Transverse colon (tissue), 4 donors: Measurements from ENCODE around the gene ADM2. TPM values are rescaled to one million over a fixed set of nuclear protein-coding genes. Genes with fewer than 3 reads are reported as not detected.

Source experiments
- DNase-seq: peaks from one replicate; pipeline ENCODE4 v3.0.0-alpha.2; 2019
- H3K27ac ChIP-seq, 4 donors: fragments of 200-600 bp; sonication (generic); 2 replicates each; pipeline ENCODE4 v1.5.1; 2016 to 2018; ENCODE audit warnings: inconsistent platforms in 4 of 4
- H3K27me3 ChIP-seq: fragments of 200-600 bp; sonication (generic); 2 replicates; pipeline ENCODE4 v1.5.1; 2017; ENCODE audit warnings: inconsistent platforms
- H3K36me3 ChIP-seq, 4 donors: fragments of 200-600 bp; sonication (generic); 2 replicates each; pipeline ENCODE4 v1.5.1; 2017 to 2019; ENCODE audit warnings: inconsistent platforms in 4 of 4
- H3K4me1 ChIP-seq, 4 donors: fragments of 200-600 bp; sonication (generic); 2 replicates each; pipeline ENCODE4 v1.5.1; 2017 to 2020; ENCODE audit warnings: inconsistent platforms in 4 of 4
- H3K4me3 ChIP-seq, 4 donors: fragments of 200-600 bp; sonication (generic); 1 replicate in 1 of 4; 2 replicates in 3 of 4; pipeline versions ENCODE4 v1.5.1 to v1.6.1; 2017 to 2019; ENCODE audit warnings: inconsistent platforms in 4 of 4
- H3K9me3 ChIP-seq, 2 donors: fragments of 200-600 bp; sonication (generic); 2 replicates each; pipeline ENCODE4 v1.5.1; 2017 to 2019; ENCODE audit warnings: inconsistent platforms in 2 of 2
- EP300 ChIP-seq: sonication (generic); formaldehyde crosslinking; IDR thresholded peaks from one replicate; pipeline ENCODE4 v1.6.1; 2017; ENCODE audit warnings: antibody characterized with exemption, low read depth
- POLR2A ChIP-seq: fragments of 450-650 bp; IDR thresholded peaks from one replicate; pipeline ENCODE4 v1.6.1; 2016; ENCODE audit warnings: antibody characterized with exemption, mild to moderate bottlenecking, moderate library complexity
- POLR2AphosphoS5 ChIP-seq, 3 donors: sonication (generic); formaldehyde crosslinking; IDR thresholded peaks; one replicate each; pipeline ENCODE4 v1.6.1; 2016; ENCODE audit warnings: antibody characterized with exemption in 3 of 3
- WGBS, 2 donors: methylation state at CpG; one replicate each; pipeline ENCODE4 v1.1.5; 2018; ENCODE audit warnings: low coverage in 1 of 2; 5-methylcytosine and 5-hydroxymethylcytosine counted together
- in situ Hi-C, 4 donors: fragments of 200-750 bp; cut with MboI; loops; one replicate each; pipeline versions ENCODE4 v1.15.0 to v1.15.1; 2017; ENCODE audit warnings: low sequenced_read_pairs in 3 of 4, low pct_ligation_motif_present in 1 of 4, low pct_unique_long_range_greater_than_20kb in 1 of 4
- intact Hi-C: fragments of 100-400 bp; cut with DNase I; formaldehyde crosslinking; loops from one replicate; pipeline ENCODE4 v1.15.1; 2023; ENCODE audit warnings: low total_unique reads
- total RNA-seq, 4 donors: library from RNA; depleted of rRNA; stranded (reverse); fragments of >200 nt; gene quantifications; one replicate each; pipeline ENCODE4 v1.1.0, GENCODE V29; 2016
- TF ChIP-seq, protein P1 (sequence below), 5 experiments: fragments of 200-600 bp in 3 of 5; fragments of 450-650 bp in 2 of 5; sonication (generic) in 3 of 5; IDR thresholded peaks; 1 replicate in 2 of 5; 2 replicates in 3 of 5; pipeline ENCODE4 v1.5.1; 2016 to 2017; ENCODE audit warnings: antibody characterized with exemption in 5 of 5, inconsistent platforms in 3 of 5, mild to moderate bottlenecking in 2 of 5, moderate library complexity in 1 of 5

The ADM2 gene
- total RNA-seq, 4 donors from 2014 or later, result 0.75 to 5.4 (median 1.2) TPM

GRCh38 chr22:50468626-50469025, 12.7 kb upstream of the ADM2 start:
- intact Hi-C loops, result no loop called here
- H3K9me3 ChIP-seq, result no peaks in the 10 kb centered on the region
- peak overlapping the region; percentile 83 to 91 (median 87) for H3K27ac ChIP-seq
- DNase-seq, result no peak
- 87% methylated on average over 8 of the region's 8 CpGs; no CpG with 5 or more reads in 1 of the 2 donors for WGBS, 2 donors
- in situ Hi-C loops, result no loop called here
- peaks cover 44 to 51% (median 48%) of the 10 kb centered on the region in 4 donors for H3K4me1 ChIP-seq
- TF ChIP-seq EP300, result no peak
- no peaks in the 10 kb centered on the region for H3K27me3 ChIP-seq
- H3K4me3 ChIP-seq, result no peak overlapping the region
- peaks cover 0 to 37% (median 15%) of the 10 kb centered on the region in 4 donors for H3K36me3 ChIP-seq

DNA sequence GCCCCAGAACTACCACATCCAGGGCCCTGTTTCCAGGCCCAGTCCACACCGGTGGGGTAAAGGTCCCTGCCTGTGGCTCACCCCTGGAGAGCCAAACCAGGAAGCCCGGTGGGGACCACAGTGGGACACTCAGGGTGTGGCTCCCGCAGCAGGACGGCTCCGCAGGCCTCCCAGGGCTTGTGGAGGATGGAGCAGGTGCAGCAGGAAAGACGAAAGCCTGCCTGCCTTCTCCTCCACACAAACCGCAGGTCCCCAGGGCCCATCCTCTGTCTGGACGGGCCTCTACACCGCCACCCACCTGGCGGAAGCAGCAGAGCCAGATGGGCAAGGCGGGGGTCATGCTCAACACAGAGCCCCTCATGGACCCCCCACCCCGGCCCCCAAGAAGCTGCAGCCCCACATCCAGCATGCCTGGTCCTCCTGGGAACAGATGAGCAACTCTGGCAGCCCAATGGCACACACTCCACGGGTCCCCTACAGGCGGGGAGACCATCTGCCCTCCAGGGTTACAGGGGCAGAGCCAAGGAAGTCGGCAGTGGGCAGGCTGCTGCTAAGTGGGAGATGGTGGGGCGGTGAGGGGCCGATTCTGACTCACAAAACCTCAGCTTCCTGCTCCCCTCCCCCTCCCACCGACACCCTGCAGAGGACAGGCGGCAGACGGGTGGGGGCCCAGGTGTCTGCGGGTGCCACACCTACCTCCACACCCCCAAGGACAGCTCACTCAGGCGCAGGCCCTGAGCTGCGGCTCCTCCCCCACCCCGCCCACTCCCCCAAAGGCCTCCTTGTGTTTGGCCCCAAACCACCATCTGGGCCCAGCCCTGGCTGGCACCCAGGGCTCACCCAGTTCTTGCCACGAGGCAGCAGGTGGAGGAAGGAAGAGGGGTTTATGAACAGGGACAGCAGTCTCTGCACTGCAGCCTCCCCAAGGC, 11.7 kb upstream of the ADM2 start:
- peaks cover 47 to 57% (median 52%) of the 10 kb centered on the region in 4 donors for H3K4me1 ChIP-seq
- peak overlapping the region in 2 of 4 donors; percentile 1 to 7 for H3K4me3 ChIP-seq
- peak overlapping the region; percentile 83 to 91 (median 87) for H3K27ac ChIP-seq
- peaks cover 0 to 27% (median 11%) of the 10 kb centered on the region in 4 donors for H3K36me3 ChIP-seq
- no peaks in the 10 kb centered on the region for H3K27me3 ChIP-seq
- intact Hi-C loops (loop anchor here (10.0 kb wide), 1 partner anchor 215 kb away; the partner anchor contains the start of gene HDAC10), in situ Hi-C loops (no loop called here)
- TF ChIP-seq POLR2AphosphoS5 (IDR thresholded peaks at IDR 0.05) (peak in 2 of 3 donors; percentile 19 to 75), EP300 (no peak), POLR2A (peak; percentile 16)
- TF ChIP-seq, protein P1, sequence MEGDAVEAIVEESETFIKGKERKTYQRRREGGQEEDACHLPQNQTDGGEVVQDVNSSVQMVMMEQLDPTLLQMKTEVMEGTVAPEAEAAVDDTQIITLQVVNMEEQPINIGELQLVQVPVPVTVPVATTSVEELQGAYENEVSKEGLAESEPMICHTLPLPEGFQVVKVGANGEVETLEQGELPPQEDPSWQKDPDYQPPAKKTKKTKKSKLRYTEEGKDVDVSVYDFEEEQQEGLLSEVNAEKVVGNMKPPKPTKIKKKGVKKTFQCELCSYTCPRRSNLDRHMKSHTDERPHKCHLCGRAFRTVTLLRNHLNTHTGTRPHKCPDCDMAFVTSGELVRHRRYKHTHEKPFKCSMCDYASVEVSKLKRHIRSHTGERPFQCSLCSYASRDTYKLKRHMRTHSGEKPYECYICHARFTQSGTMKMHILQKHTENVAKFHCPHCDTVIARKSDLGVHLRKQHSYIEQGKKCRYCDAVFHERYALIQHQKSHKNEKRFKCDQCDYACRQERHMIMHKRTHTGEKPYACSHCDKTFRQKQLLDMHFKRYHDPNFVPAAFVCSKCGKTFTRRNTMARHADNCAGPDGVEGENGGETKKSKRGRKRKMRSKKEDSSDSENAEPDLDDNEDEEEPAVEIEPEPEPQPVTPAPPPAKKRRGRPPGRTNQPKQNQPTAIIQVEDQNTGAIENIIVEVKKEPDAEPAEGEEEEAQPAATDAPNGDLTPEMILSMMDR (IDR thresholded peaks at IDR 0.05), result peak in 1 of 5 experiments; percentile 9
- DNase-seq, result peak; percentile 95
- no peaks in the 10 kb centered on the region for H3K9me3 ChIP-seq
- 27% methylated on average over 23 of the region's 25 CpGs; no CpG with 5 or more reads in 1 of the 2 donors for WGBS, 2 donors

DNA sequence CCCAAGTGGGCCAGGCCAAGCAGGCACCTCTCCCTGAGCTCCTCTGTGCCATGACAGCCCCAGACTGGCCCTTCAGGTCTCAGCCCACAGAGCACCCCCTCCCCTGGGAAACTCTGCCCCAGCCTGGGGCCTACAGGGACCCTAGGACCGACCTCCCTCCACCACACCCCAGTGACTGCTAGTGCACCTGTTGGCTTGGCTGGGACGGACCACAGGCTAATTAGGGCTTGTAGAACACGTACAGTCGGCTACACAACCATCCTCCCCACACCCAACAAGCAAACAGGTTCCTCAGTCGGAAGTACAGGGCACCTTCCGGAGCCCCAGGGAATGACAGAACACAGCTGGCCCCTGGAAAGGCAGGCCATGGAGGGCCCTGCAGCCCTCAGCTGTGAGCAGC, 10.9 kb upstream of the ADM2 start:
- Histone ChIP-seq H3K36me3 (peaks cover 0 to 21% (median 10%) of the 10 kb centered on the region in 4 donors), H3K27me3 (no peaks in the 10 kb centered on the region), H3K4me1 (peaks cover 51 to 63% (median 55%) of the 10 kb centered on the region in 4 donors), H3K9me3 (no peaks in the 10 kb centered on the region), H3K4me3 (peak overlapping the region in 1 of 4 donors; percentile 8), H3K27ac (peak overlapping the region; percentile 83 to 91 (median 87))
- DNase-seq, result peak; percentile 67
- WGBS, 2 donors, result 30% methylated on average over 6 of the region's 6 CpGs; no CpG with 5 or more reads in 1 of the 2 donors
- in situ Hi-C loops (no loop called here), intact Hi-C loops (loop anchor here (10.0 kb wide), 1 partner anchor 216 kb away; the partner anchor contains the start of gene HDAC10)
- TF ChIP-seq POLR2AphosphoS5 (IDR thresholded peaks at IDR 0.05), result no peak
- TF ChIP-seq POLR2A, result peak; percentile 19
- TF ChIP-seq, protein P1 (IDR thresholded peaks at IDR 0.05), result peak in 1 of 5 experiments; percentile 30

DNA sequence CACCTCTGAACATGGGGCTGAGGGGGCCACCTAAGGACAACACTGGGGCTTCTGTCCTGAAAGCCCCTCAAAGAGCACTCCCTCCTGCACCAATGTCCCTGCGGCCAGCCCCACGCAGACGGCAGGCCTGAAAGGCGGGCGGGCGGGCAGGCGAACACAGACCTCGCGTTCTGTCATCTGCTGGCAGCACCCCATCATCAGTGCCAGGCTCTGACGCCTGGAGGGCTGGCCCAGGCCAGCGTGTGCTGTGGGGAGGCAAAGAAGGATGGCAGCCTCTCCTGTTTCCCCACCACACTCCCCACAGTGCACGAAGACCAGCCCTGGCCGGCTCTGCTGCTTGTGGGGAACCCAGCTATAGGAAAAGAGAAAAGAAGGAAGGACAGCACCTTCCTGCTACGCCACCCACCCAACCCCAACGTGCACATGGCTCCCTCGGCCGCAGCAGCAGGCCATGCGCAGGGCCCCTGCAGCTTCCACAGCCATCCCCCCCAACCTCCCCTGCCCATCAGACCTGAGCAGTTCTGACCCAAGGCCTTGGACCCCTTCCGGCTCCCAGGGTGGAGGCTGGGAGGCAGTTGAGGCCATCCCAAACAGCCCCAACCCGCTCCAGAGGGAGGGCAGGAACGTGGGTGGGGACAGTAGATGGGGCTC, 10.0 kb upstream of the ADM2 start:
- Histone ChIP-seq H3K27me3 (no peaks in the 10 kb centered on the region), H3K9me3 (no peaks in the 10 kb centered on the region), H3K27ac (peak overlapping the region; percentile 83 to 91 (median 87)), H3K4me3 (no peak overlapping the region), H3K36me3 (peaks cover 0 to 13% (median 5%) of the 10 kb centered on the region in 4 donors), H3K4me1 (peaks cover 53 to 64% (median 57%) of the 10 kb centered on the region in 4 donors)
- 80% methylated on average over 21 of the region's 21 CpGs; no CpG with 5 or more reads in 1 of the 2 donors for whole genome bisulfite sequencing, 2 donors
- TF ChIP-seq, protein P1 (IDR thresholded peaks at IDR 0.05), result no peak
- no peak for TF ChIP-seq EP300
- DNase-seq, result no peak
- intact Hi-C loops, result loop anchor here (10.0 kb wide), 1 partner anchor 217 kb away; the partner anchor contains the start of gene HDAC10
- in situ Hi-C loops, result no loop called here
